Endothelial cell of umbilical vein (primary cell): ENCODE measurements around the gene RNF169. TPM values are rescaled to one million over a fixed set of nuclear protein-coding genes. Genes with fewer than 3 reads are reported as not detected.

Experiments used
- BruUV-seq: library from RNA; stranded (reverse); fragments of 400-500 nt; replicated peaks from 2 replicates; lab custom pipeline; 2021; lab: Mats Ljungman, UMichigan
- CTCF ChIA-PET: fragments of 300-600, 350-600 bp; sonication (Branson Sonifier 250); formaldehyde crosslinking; loops from one replicate; lab custom pipeline; 2021; ENCODE audit warnings: antibody characterized with exemption, inconsistent platforms; lab: Charles Lee
- POLR2A ChIA-PET: fragments of 300-600, 350-600 bp; sonication (Branson Sonifier 250); formaldehyde crosslinking; loops from one replicate; lab custom pipeline; 2021; ENCODE audit warnings: antibody characterized with exemption, inconsistent platforms; lab: Charles Lee
- DNase-seq: peaks from one replicate; pipeline ENCODE4 v3.0.0-alpha.2; 2011; ENCODE audit warnings: low read depth, low spot score
- FAIRE-seq: peaks from 2 replicates; lab custom pipeline; 2011; peaks lifted over from hg19 to GRCh38; lab: Jason Lieb, UNC
- H2AFZ ChIP-seq: 2 replicates; pipeline ENCODE4 v1.6.0; 2012; ENCODE audit warnings: low read depth, low read length, control low read depth, inconsistent platforms
- H3K27ac ChIP-seq: 2 replicates; pipeline ENCODE4 v1.5.1; 2011; ENCODE audit warnings: low read depth, mild to moderate bottlenecking, control low read depth, low read length, moderate library complexity; ENCODE audit not compliant: insufficient read depth
- H3K27me3 ChIP-seq, 2 experiments: 2 replicates each; pipeline versions ENCODE4 v1.6.0 to v1.6.1; 2011; ENCODE audit warnings: low read length in 2 of 2, mixed read lengths in 1 of 2; ENCODE audit not compliant: control insufficient read depth in 2 of 2, insufficient read depth in 2 of 2
- H3K36me3 ChIP-seq, 2 experiments: 2 replicates in 1 of 2; 3 replicates in 1 of 2; pipeline ENCODE4 v1.5.1; 2011; ENCODE audit warnings: low read length in 2 of 2, mild to moderate bottlenecking in 1 of 2, moderate library complexity in 1 of 2; ENCODE audit not compliant: control insufficient read depth in 2 of 2, insufficient read depth in 2 of 2; ENCODE audit errors: extremely low read depth in 1 of 2
- H3K4me1 ChIP-seq: 3 replicates; pipeline ENCODE4 v1.5.1; 2011; ENCODE audit warnings: mild to moderate bottlenecking, low read length; ENCODE audit not compliant: control insufficient read depth, insufficient read depth; ENCODE audit errors: extremely low read depth
- H3K4me2 ChIP-seq: 2 replicates; pipeline ENCODE4 v1.6.1; 2011; ENCODE audit warnings: low read length, control low read depth, mixed read lengths; ENCODE audit not compliant: insufficient read depth
- H3K4me3 ChIP-seq, 3 experiments: fragments of 200-600 bp in 1 of 3; sonication (generic), shearing (Covaris generic) in 1 of 3; replicated peaks in 1 of 3; 2 replicates each; pipeline ENCODE4 v1.5.1; 2011 to 2016; ENCODE audit warnings: control low read depth in 3 of 3, low read length in 3 of 3, mild to moderate bottlenecking in 2 of 3, inconsistent platforms in 1 of 3, low read depth in 1 of 3, moderate library complexity in 1 of 3; ENCODE audit not compliant: insufficient read depth in 1 of 3
- H3K79me2 ChIP-seq: 2 replicates; pipeline ENCODE4 v1.6.0; 2012; ENCODE audit warnings: low read length, inconsistent platforms; ENCODE audit not compliant: control insufficient read depth, insufficient read depth
- H3K9ac ChIP-seq: replicated peaks from 2 replicates; pipeline ENCODE3; 2011; ENCODE audit warnings: low read length, control low read depth; ENCODE audit not compliant: insufficient read depth; ENCODE audit errors: extremely low read depth
- H3K9me1 ChIP-seq: replicated peaks from 3 replicates; pipeline ENCODE4 v1.6.0; 2011; ENCODE audit warnings: mild to moderate bottlenecking, low read length; ENCODE audit not compliant: control insufficient read depth, insufficient read depth; ENCODE audit errors: extremely low read depth
- H3K9me3 ChIP-seq: replicated peaks from 2 replicates; pipeline ENCODE4 v1.5.1; 2012; ENCODE audit warnings: low read length, inconsistent platforms; ENCODE audit not compliant: control insufficient read depth, insufficient read depth
- H4K20me1 ChIP-seq: replicated peaks from 2 replicates; pipeline ENCODE3; 2011; ENCODE audit warnings: mild to moderate bottlenecking, low read length; ENCODE audit not compliant: control insufficient read depth, insufficient read depth; ENCODE audit errors: extremely low read depth
- CTCF ChIP-seq, 2 donors: IDR thresholded peaks; 1 replicate in 1 of 2; 2 replicates in 1 of 2; pipeline ENCODE4 v1.5.1; 2011; ENCODE audit warnings: low read length in 2 of 2, mild to moderate bottlenecking in 2 of 2, moderate library complexity in 2 of 2, control low read depth in 1 of 2, inconsistent platforms in 1 of 2, low read depth in 1 of 2; ENCODE audit not compliant: insufficient read depth in 1 of 2; ENCODE audit errors: extremely low read depth in 1 of 2
- EZH2 ChIP-seq: IDR thresholded peaks from 2 replicates; pipeline ENCODE4 v1.6.1; 2012; ENCODE audit warnings: borderline replicate concordance, low read depth, mild to moderate bottlenecking, moderate library complexity, low read length, inconsistent platforms; ENCODE audit not compliant: severe bottlenecking
- MYC ChIP-seq: IDR thresholded peaks from one replicate; pipeline ENCODE4 v1.6.1; 2011; ENCODE audit warnings: mild to moderate bottlenecking, low read depth, low read length
- dilution Hi-C: fragments of 300-500 bp; cut with MboI; formaldehyde crosslinking; loops from one replicate; pipeline ENCODE4 v1.15.0; 2019; ENCODE audit warnings: low sequenced_read_pairs; ENCODE audit not compliant: extremely low pct_ligation_motif_present
- intact Hi-C: fragments of 100-400 bp; cut with micrococcal nuclease; formaldehyde crosslinking; loops from one replicate; pipeline ENCODE4 v1.10.0; 2022
- polyA plus RNA-seq, 4 experiments: library from polyadenylated mRNA; depleted of rRNA in 3 of 4; stranded (reverse) in 3 of 4; unstranded in 1 of 4; fragments of >200 nt; gene quantifications; 2 replicates each; pipeline versions ENCODE4 v1.2.1 to v1.2.3, GENCODE V29; 2011 to 2012; ENCODE audit warnings: missing spikeins in 1 of 4
- total RNA-seq: library from RNA; stranded (reverse); gene quantifications from 2 replicates; pipeline ENCODE4 v1.2.3, GENCODE V29; 2021

RNF169 gene
- total and polyA plus RNA-seq, 2 donors (not counting 3 experiments of a cell fraction or from before 2014, with no cell fraction given): 5.8 to 21.3 TPM

GRCh38 chr11:74840486-74840885, 91.8 kb downstream of the RNF169 start:
- ChIA-PET POLR2A (no interaction called here), CTCF (interaction anchor here (0.9 to 1.5 kb wide), 4 partner anchors 9 to 138 kb away, joined by 3 to 5 read pairs (median 4); no protein-coding TSS in a partner anchor)
- no peak overlapping the region for H2AFZ ChIP-seq
- no peaks in the 10 kb centered on the region for H3K79me2 ChIP-seq
- DNase-seq (peak; percentile 76), FAIRE-seq (peak; percentile 59)
- peaks cover 23% of the 10 kb centered on the region for H3K4me1 ChIP-seq
- H3K4me2 ChIP-seq: peak overlapping the region; percentile 11
- dilution Hi-C loops: no loop called here
- no peaks in the 10 kb centered on the region for H3K27me3 ChIP-seq
- peaks cover 10 to 29% of the 10 kb centered on the region in 2 experiments for H3K36me3 ChIP-seq
- H3K9ac ChIP-seq: no peak overlapping the region
- TF ChIP-seq EZH2: no peak
- no peaks in the 10 kb centered on the region for H4K20me1 ChIP-seq
- H3K4me3 ChIP-seq: no peak overlapping the region
- no peaks in the 10 kb centered on the region for H3K9me3 ChIP-seq
- peak overlapping the region; percentile 33 for H3K27ac ChIP-seq
- H3K9me1 ChIP-seq: no peaks in the 10 kb centered on the region
- intact Hi-C loops: loop anchor here (1.0 to 2.0 kb wide), 2 partner anchors 18 to 85 kb away; no protein-coding TSS in a partner anchor
- BruUV-seq: TSS peak; percentile 13

GRCh38 chr11:74842967-74843366, 94.3 kb downstream of the RNF169 start:
- dilution Hi-C loops: no loop called here
- no peak for TF ChIP-seq MYC
- TF ChIP-seq CTCF (IDR thresholded peaks at IDR 0.05; ENCODE audit: extremely low read depth in 1 of 2, insufficient read depth in 1 of 2, low read depth in 1 of 2, low read length in 2 of 2): peak in 1 of 2 donors; percentile 24
- intact Hi-C loops: no loop called here
- no TSS peak for BruUV-seq
- Histone ChIP-seq H4K20me1 (no peaks in the 10 kb centered on the region), H2AFZ (no peak overlapping the region), H3K4me3 (no peak overlapping the region), H3K4me2 (no peak overlapping the region), H3K27me3 (no peaks in the 10 kb centered on the region), H3K27ac (no peak overlapping the region), H3K4me1 (peaks cover 35% of the 10 kb centered on the region), H3K9ac (no peak overlapping the region), H3K9me3 (no peaks in the 10 kb centered on the region), H3K79me2 (no peaks in the 10 kb centered on the region), H3K9me1 (no peaks in the 10 kb centered on the region), H3K36me3 (peaks cover 5 to 20% of the 10 kb centered on the region in 2 experiments)
- DNase-seq (no peak), FAIRE-seq (no peak)
- ChIA-PET POLR2A (no interaction called here), CTCF (interaction anchor here (1.4 to 2.3 kb wide), 3 partner anchors 103 to 140 kb away, joined by 3 to 7 read pairs (median 6); no protein-coding TSS in a partner anchor)
